Measurements from ENCODE around the gene CDH23.

Gene CDH23

GRCh38 chr10:71370031-71370430, 26.7 kb upstream of the CDH23 start:
- FAIRE-seq, result no peak

DNA sequence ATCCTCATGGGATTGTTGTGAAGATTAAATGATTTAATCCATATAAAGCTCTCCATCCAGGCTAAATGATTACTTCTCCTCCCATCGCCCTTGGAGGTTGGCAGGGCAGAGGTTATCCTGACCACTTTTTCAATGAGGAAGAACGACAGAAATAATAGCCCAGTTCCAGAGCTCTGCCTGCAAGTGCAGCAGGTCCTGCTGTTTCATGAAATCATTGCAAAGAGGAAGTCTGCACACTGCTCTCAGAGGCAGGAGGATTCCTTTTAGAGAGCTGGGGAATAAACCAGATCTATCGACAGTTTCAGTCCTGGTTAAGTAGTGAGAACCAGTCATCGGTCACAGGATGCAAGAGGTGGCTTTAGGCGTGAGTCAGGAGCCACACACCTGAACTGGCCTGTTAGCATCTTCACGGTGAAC, 25.0 kb upstream of the CDH23 start:
- no peak for FAIRE-seq

DNA sequence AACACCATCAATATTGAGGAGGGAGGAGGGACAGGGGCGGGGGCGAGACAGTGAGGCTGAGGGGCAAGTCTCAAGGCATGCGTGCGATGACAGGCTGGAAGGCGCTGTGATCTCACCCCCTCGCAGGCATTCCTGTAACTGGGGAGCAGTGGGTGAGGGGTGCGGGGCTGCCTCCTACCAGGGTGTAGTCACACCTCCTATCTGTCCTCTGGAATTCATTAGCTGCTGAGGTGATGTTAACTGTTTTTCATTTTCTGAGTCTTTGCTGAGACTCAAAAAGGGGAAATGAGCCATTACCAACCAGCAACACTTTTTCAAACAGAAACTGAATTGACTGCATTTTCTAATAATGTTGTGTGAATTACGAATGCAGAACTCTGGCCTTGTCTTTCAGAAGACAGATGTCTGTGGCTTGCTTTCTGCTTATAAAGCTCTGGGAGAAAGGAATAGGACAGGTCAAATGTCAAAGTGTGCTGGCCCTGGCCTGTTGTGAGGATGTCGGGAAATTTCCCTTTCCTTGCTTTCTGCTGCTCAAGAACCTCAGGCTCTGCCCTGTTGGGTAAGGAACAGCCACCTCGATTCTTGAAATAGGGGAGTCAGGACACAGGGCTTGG, 23.7 kb upstream of the CDH23 start:
- no peak for FAIRE-seq

GRCh38 chr10:71374481-71375233, 22.1 kb upstream of the CDH23 start:
- no peak for FAIRE-seq

DNA sequence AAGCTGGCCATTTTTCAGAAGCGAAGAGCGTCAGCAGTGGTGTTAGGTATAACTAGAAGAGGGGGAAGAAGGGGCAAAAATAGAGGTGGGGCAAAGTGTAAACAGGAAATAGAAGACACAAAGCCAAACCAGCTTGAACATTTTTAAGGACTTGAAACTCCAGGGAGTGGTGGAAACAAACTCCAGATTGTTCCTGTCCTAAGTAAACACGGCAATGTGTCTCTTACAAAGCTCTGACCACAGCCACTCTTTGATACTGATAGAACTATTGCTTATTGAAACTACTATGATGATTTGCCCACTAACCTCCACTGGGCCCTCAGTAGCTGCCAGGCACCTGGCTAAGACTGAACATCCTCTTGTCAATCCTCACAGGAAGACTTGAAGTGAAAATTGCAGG, 20.8 kb upstream of the CDH23 start:
- FAIRE-seq, result no peak

DNA sequence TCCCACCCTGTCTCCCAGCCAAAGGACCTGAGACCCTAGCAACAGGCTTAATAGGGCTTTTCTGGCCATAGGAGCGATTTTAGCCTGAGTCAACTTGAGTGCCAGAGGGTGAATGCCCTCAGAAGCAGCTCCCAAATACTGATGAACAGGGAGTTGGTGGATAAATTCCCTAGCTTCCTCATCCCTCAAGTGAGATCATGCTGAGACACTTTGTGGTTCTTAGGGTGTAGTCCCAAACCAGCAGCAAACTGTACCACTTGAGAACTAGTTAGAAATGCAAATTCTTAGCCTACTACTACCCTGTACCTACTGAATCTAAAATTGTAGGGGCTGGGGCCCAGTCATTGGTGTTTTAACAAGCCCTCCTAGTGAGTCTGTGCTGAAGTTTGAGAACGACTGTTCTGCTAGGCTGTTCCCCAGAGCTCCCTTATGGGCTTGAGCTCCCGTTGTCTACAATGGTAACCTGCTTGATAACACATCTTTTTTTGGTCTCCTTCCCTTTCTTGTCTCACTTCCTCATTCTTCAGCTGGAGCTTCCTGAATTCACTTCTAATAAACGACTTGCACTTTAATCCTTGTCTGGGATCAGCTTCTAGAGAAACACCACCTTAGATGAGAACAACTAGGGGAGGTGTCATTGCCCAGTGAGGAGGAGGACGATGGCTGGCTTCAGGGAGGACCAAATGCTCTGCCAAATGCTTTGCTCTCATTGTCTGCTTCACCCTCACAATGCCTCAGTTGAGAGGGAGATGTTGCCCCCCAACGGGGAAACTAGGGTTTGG, 18.2 kb upstream of the CDH23 start:
- no peak for FAIRE-seq

GRCh38 chr10:71379118-71379766, 17.5 kb upstream of the CDH23 start:
- no peak for FAIRE-seq

- no peak for FAIRE-seq
These were observed 15.9 kb upstream of the CDH23 start for GRCh38 chr10:71380841-71381240.

DNA sequence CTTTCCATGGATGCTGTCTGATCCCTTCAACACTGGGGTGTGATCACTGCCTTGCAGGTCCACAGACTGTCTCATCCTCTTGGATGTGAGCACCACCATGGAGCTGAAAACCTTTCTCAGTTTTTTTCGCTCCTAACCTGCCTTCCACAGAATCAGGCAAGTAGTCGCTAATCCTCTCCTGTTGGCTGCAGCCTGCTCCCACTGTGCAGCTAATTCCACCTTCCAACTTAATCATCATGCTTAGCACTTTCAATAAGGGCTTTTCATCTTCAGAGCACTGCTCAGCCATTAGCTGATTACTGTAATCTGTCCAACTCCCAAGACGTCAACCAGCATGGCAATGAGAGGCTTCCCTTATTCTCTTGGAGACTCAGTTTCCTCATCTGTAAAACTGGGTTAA, 15.1 kb upstream of the CDH23 start:
- FAIRE-seq, result no peak

- FAIRE-seq, result no peak
These were observed 14.7 kb upstream of the CDH23 start for GRCh38 chr10:71382028-71382427.

DNA sequence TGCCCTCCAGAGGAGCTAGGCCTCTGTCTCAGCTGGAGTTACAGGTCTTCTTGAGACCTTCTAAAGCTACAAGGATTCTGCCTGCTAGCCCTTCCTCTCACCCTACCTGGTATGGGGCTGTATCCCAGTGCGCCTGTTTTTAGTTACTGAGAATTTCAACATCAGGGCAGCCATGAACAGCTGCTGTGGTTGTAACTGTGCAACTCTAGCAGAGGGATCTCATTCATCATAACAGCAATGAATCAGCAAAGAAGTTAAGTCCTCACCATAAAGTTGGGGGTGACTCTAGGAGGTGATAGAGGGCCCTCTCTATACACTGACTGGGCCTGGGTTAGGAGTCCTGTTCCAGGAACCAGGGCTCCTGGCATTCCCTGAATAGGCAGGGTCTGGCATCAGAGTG, 14.0 kb upstream of the CDH23 start:
- no peak for FAIRE-seq

DNA sequence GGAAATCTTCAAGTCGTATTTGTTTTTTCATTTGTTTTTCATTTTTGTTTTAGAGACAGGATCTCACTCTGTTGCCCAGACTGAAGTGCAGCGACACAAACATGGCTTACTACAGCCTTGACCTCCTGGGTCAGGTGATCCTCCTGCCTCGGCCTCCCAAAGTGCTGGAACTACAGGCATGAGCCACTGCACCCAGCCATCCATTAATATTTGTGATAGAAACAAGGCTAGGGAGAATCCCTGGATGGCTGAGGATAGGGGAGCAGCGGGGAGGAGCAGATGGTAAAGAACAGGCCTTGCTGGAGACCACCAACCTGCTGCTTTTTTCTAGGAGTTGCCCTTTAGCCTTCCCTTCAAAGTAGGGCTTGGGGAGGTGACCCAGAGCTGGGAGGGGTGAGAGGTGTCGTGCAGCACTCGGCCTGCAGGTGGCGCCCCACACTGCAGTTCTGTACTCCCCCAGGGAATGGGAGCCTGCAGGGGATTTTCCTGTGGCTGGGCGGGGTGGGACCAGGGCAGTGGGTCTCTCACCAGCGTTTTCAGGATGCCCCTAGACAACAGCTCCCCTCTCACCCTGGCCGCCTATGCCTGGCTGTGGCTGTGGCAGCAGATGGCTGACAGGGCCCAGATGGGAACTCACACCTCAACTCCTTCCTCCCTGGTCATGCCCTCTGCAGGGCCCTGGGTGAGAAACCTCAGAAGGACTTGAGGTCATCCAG, 12.6 kb upstream of the CDH23 start:
- no peak for FAIRE-seq

- FAIRE-seq, result no peak
These were observed 8.5 kb upstream of the CDH23 start for GRCh38 chr10:71388171-71388570.

DNA sequence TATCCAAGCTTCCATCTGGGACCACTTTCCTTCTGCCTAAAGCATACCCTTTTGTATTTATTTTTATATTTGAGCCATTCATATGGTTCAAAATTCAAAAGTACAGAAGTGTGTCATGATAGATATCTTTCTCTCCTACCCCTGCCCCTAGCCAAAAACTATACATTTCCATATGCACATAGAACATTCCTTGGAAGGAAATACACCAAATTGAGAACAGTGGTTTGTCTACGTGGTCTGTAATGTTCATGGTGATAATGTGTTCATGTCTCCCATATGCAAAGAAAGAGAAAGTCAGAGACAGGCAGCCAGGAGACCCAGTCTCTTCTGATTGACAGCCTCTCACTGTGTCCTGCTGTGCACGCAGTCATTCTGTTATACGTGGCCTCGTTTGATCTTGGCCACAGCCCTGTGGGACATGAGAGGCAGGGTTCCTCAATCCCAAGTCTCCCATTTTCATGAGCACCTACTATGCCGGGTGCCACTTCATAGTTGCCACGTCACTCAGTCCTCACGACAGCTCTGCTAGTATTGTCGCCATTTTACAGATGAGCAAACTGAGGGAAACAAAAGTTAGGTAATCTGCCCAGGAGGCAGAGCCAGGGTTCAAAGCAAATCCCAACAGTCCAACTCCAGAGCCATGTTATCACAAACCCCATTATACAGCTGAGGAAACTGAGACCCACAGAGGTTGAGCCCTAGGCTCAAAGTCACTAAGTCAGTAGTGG, 8.0 kb upstream of the CDH23 start:
- FAIRE-seq, result no peak

GRCh38 chr10:71389768-71390460, 6.8 kb upstream of the CDH23 start:
- FAIRE-seq, result no peak

DNA sequence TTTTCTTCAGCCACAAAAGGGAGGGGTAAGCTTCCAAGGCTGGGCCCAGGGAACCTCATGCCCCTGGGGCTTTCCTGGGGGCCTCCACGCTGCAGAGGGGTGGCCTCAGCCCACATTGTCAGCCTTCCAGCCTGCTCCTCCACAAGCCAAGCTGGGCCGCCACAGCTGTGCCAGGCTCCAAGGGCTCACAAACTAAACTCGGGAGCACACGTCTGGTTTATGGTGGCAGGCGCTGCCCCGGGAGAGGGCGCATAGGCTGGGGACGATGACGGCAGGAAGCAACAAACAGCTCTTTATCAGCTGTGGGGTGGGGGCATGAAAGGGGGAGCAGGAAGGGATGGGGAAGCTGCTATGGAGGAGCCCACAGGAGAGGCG, 6.3 kb upstream of the CDH23 start:
- no peak for FAIRE-seq

GRCh38 chr10:71390921-71391690, 5.6 kb upstream of the CDH23 start:
- no peak for FAIRE-seq

DNA sequence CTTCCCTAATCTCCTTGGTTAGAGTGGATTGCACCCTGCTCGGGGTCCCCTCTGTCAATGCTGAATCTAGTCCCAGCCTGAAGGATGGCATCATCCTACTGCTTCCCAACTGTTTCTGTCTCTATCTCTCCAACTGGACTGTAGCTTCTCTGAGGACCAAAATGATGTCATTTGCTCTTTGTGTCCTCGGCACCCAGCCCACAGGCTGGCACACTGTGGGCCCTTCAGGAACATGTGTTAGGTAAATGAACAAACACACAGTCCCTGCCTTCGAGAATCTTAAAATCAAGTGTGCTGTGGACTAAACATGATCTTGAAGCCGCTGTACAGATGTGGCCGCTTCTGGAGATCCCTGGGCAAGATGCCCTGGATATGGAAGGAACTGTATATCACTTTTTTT, 5.0 kb upstream of the CDH23 start:
- no peak for FAIRE-seq

GRCh38 chr10:71392292-71392691, 4.4 kb upstream of the CDH23 start:
- no peak for FAIRE-seq
